GM15510 (cell line): Measurements from ENCODE around the gene SPIB.

ENCODE experiments used
- POLR2A ChIP-seq: IDR thresholded peaks from 3 replicates; pipeline ENCODE4 v1.6.1; 2011; ENCODE audit warnings: borderline replicate concordance; ENCODE audit not compliant: insufficient read length; ENCODE audit errors: extremely low read depth

SPIB gene

GRCh38 chr19:50422397-50423278, 3.9 kb downstream of the SPIB start:
- TF ChIP-seq POLR2A, result no peak

GRCh38 chr19:50423279-50424113, 4.8 kb downstream of the SPIB start:
- no peak for TF ChIP-seq POLR2A

- no peak for TF ChIP-seq POLR2A
Measured at GRCh38 chr19:50425581-50425980, 6.8 kb downstream of the SPIB start.

GRCh38 chr19:50427318-50427925, 8.7 kb downstream of the SPIB start:
- TF ChIP-seq POLR2A, result no peak

GRCh38 chr19:50427997-50428425, 9.3 kb downstream of the SPIB start:
- peak; percentile 12 for TF ChIP-seq POLR2A

- TF ChIP-seq POLR2A, result no peak
Measured at GRCh38 chr19:50428772-50429463, 10.2 kb downstream of the SPIB start.

- TF ChIP-seq POLR2A, result no peak
Measured at GRCh38 chr19:50430888-50431342, 12.2 kb downstream of the SPIB start.

GRCh38 chr19:50431343-50432220, 12.8 kb downstream of the SPIB start:
- TF ChIP-seq POLR2A, result peak; percentile 21

GRCh38 chr19:50432221-50433028, 13.7 kb downstream of the SPIB start, which contains the start of gene MYBPC2:
TSS of gene MYBPC2 (plus strand) at chr19:50432892. CDS start at chr19:50432954, 62 bp downstream.
- TF ChIP-seq POLR2A, result no peak

GRCh38 chr19:50433201-50434180, 14.8 kb downstream of the SPIB start:
- no peak for TF ChIP-seq POLR2A

GRCh38 chr19:50434525-50434924, 15.8 kb downstream of the SPIB start:
- no peak for TF ChIP-seq POLR2A
